NCI-H2196 (cell line): ENCODE measurements around the gene MMP27.
"Not testable (repeated sequence)": the region's sequence is repeated elsewhere in the genome, so short reads cannot be mapped to it uniquely, and the experiment has no call there.

Source experiments
- DNase-seq: peaks from one replicate; lab custom pipeline; 2025; ENCODE audit not compliant: unreplicated experiment; lab: John Stamatoyannopoulos, UW

MMP27 gene, protein sequence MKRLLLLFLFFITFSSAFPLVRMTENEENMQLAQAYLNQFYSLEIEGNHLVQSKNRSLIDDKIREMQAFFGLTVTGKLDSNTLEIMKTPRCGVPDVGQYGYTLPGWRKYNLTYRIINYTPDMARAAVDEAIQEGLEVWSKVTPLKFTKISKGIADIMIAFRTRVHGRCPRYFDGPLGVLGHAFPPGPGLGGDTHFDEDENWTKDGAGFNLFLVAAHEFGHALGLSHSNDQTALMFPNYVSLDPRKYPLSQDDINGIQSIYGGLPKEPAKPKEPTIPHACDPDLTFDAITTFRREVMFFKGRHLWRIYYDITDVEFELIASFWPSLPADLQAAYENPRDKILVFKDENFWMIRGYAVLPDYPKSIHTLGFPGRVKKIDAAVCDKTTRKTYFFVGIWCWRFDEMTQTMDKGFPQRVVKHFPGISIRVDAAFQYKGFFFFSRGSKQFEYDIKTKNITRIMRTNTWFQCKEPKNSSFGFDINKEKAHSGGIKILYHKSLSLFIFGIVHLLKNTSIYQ

GRCh38 chr11:102705626-102706025, at the start of gene MMP27:
Gene MMP27, minus strand, starts transcription at chr11:102705769. Its CDS starts 55 bp downstream, at chr11:102705714.
- DNase-seq = no peak

GRCh38 chr11:102753267-102753666, 47.7 kb upstream of the MMP27 start:
- no peak for DNase-seq

GRCh38 chr11:102751673-102752072, 46.1 kb upstream of the MMP27 start:
- DNase-seq = no peak

DNA sequence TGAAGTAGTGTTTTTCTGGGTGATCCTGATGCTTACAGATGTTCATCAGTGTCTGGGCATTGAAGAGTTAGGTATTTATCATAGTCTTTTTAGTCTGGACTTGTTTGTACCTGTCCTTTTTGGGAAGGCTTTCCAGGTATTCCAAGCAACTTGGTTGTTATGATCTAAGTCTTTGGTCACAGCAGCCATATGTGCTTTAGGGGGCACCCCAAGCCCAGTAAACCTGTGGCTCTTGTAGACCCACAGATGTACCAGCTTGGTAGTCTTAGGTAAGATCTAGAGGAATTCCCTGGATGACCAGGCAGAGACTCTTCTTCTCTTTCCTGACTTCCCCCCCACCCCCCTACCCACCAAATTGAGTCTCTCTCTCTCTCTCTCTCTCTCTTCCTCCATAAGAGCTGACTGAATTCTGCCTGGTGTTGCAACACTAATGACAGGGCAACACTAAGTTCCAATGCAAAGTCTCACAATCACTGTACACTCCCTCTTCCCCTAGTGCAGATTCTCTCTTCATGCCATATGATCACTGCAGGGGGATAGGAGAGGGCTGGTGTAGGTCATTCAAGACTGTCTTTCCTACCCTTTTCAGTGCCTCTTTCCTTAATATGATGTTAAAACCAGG, 43.6 kb upstream of the MMP27 start:
- DNase-seq = no peak

GRCh38 chr11:102746746-102747578, 41.4 kb upstream of the MMP27 start:
- DNase-seq = not testable (repeated sequence)

- DNase-seq = no peak
These were observed 29.1 kb upstream of the MMP27 start for GRCh38 chr11:102734650-102735049.

- peak; percentile 35 for DNase-seq
These were observed 27.8 kb upstream of the MMP27 start for GRCh38 chr11:102733232-102733875.

- DNase-seq = not testable (repeated sequence)
These were observed 25.4 kb upstream of the MMP27 start for GRCh38 chr11:102730944-102731343.

- no peak for DNase-seq
These were observed 24.6 kb upstream of the MMP27 start for GRCh38 chr11:102729849-102730815.

DNA sequence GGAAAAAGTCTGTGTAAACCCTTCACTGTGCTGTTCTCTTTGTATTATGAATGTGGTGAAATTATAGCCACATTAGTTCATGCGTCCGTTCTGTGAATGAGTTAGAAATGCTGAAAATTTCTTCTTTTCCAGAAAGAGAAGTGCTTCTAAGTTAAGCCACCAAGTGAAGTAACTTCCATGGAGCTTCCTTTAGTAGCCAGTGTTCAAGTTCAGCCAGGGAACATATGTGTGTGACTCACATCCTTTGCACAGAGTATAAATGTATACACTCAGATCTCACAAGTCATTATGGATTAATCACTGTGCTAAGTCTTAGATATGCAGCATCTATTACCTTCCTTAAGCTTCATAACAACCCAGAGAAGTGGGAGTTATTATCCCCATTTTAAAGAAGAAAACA, 22.3 kb upstream of the MMP27 start:
- no peak for DNase-seq

- DNase-seq = no peak
These were observed 19.4 kb upstream of the MMP27 start, which contains the start of gene MMP8 for GRCh38 chr11:102724904-102725500. Gene MMP8, minus strand, starts transcription at chr11:102724954. Its CDS starts 99 bp downstream, at chr11:102724855.

GRCh38 chr11:102722821-102723220, 17.3 kb upstream of the MMP27 start:
- no peak for DNase-seq

- DNase-seq = no peak
These were observed 14.2 kb upstream of the MMP27 start for GRCh38 chr11:102719620-102720277.

GRCh38 chr11:102717280-102717679, 11.7 kb upstream of the MMP27 start:
- no peak for DNase-seq

GRCh38 chr11:102716527-102716926, 11.0 kb upstream of the MMP27 start:
- DNase-seq = no peak

DNA sequence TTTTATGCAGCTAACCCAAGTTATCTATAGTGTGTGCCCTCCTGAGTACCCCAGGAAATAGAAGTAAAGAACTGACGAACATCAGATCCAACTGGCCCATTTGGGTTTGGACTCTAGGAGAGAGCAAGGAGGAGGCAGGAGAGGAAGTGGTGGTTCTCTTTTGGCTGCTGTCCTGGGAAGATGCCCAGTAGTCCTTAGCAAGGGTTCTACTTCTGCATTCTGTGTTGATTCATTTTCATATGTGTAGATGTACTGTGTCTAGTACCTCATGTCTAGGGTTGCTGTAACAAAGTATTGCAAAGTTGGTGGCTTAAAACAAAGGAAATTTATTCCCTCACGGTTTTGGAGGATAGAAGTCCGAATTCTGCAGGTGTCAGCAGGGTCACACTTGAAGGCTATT, 6.6 kb upstream of the MMP27 start:
- DNase-seq = no peak

DNA sequence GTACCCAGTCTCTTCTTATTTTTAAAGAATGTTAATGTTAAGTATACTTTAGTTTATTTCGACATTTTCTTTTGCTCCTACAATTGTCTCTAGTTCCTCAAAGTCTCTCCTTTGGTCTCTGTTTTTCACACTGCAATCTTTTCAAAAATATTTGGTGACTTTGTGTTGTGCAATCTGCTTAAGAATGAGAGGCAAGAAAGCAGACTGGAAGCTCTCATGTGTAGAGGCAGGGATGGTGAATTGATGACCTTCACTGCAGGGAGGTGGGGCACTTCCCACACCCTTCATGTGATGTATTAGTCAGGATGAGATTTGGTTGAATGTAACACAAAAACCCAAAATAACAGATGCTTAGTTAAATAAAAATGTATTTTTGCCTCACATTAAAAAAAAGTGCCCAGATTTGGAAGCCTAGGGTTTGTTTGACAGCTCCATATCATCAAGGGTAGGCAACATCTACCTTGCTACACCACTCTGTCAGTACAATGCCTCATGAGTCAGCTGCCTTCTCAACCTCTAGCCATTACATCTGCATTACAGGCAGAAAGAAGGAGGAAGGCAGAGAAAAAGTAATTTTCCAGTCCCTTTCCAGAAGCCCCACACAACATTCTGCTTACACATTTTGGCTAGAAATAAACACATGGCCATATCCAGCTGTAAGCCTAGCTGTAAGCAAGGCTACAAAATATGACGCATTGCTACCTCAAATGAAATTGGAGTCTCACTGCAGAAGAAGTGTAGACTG, 3.8 kb upstream of the MMP27 start:
- no peak for DNase-seq

- DNase-seq = no peak
These were observed 3.1 kb upstream of the MMP27 start for GRCh38 chr11:102708654-102709053.
